ENCODE measurements around the gene WDHD1.
"Not testable (repeated sequence)": the region's sequence is repeated elsewhere in the genome, so short reads cannot be mapped to it uniquely, and the experiment has no call there.

The WDHD1 gene

GRCh38 chr14:54919330-54919729 lies 107.6 kb downstream of the WDHD1 start:
- ChIA-PET POLR2A (no interaction called here), CTCF (no interaction called here)
- DNase-seq: no peak
- Histone ChIP-seq H3K27ac (ENCODE audit: insufficient read depth in 1 of 2, low read depth in 1 of 2, low read length in 2 of 2, poor library complexity in 1 of 2, severe bottlenecking in 2 of 2) (no peak overlapping the region), H3K27me3 (replicated peaks in 2 of 5; ENCODE audit: control insufficient read depth in 4 of 5, insufficient read depth in 5 of 5, low read length in 4 of 5) (no peaks in the 10 kb centered on the region), H3K36me3 (ENCODE audit: control insufficient read depth in 4 of 4, insufficient read depth in 4 of 4, low read length in 3 of 4) (no peaks in the 10 kb centered on the region), H3K9me3 (ENCODE audit: control extremely low read depth in 1 of 5, control insufficient read depth in 4 of 5, insufficient read depth in 2 of 5, low read depth in 1 of 5, low read length in 4 of 5) (no peaks in the 10 kb centered on the region), H3K4me1 (ENCODE audit: control extremely low read depth in 1 of 4, control insufficient read depth in 4 of 4, insufficient read depth in 4 of 4, low read length in 3 of 4) (no peaks in the 10 kb centered on the region), H3K4me3 (ENCODE audit: control insufficient read depth in 1 of 7, extremely low read depth in 1 of 7, insufficient read depth in 4 of 7, low read depth in 2 of 7, low read length in 6 of 7) (no peak overlapping the region)

GRCh38 chr14:54918427-54918826 lies 108.5 kb downstream of the WDHD1 start:
- no peak for DNase-seq
- POLR2A ChIA-PET: no interaction called here
- H3K36me3 ChIP-seq (ENCODE audit: control insufficient read depth in 4 of 4, insufficient read depth in 4 of 4, low read length in 3 of 4): no peaks in the 10 kb centered on the region
- no peaks in the 10 kb centered on the region for H3K4me1 ChIP-seq (ENCODE audit: control extremely low read depth in 1 of 4, control insufficient read depth in 4 of 4, insufficient read depth in 4 of 4, low read length in 3 of 4)
- WGBS (ENCODE audit: insufficient coverage): 97% methylated on average over 4 of the region's 5 CpGs
- no peak overlapping the region for H3K27ac ChIP-seq (ENCODE audit: insufficient read depth in 1 of 2, low read depth in 1 of 2, low read length in 2 of 2, poor library complexity in 1 of 2, severe bottlenecking in 2 of 2)
- no peaks in the 10 kb centered on the region for H3K27me3 ChIP-seq (replicated peaks in 2 of 5; ENCODE audit: control insufficient read depth in 4 of 5, insufficient read depth in 5 of 5, low read length in 4 of 5)
- H3K4me3 ChIP-seq (ENCODE audit: control insufficient read depth in 1 of 7, extremely low read depth in 1 of 7, insufficient read depth in 4 of 7, low read depth in 2 of 7, low read length in 6 of 7): no peak overlapping the region
- CTCF ChIA-PET: interaction anchor here (0.6 to 0.9 kb wide), 2 partner anchors 15 to 60 kb away, joined by 3 to 4 read pairs; partner anchors contain the start of gene GCH1
- no peaks in the 10 kb centered on the region for H3K9me3 ChIP-seq (ENCODE audit: control extremely low read depth in 1 of 5, control insufficient read depth in 4 of 5, insufficient read depth in 2 of 5, low read depth in 1 of 5, low read length in 4 of 5)

- Histone ChIP-seq H3K4me1 (ENCODE audit: control extremely low read depth in 1 of 4, control insufficient read depth in 4 of 4, insufficient read depth in 4 of 4, low read length in 3 of 4) (no peaks in the 10 kb centered on the region), H3K9me3 (ENCODE audit: control extremely low read depth in 1 of 5, control insufficient read depth in 4 of 5, insufficient read depth in 2 of 5, low read depth in 1 of 5, low read length in 4 of 5) (no peaks in the 10 kb centered on the region), H3K27ac (ENCODE audit: insufficient read depth in 1 of 2, low read depth in 1 of 2, low read length in 2 of 2, poor library complexity in 1 of 2, severe bottlenecking in 2 of 2) (no peak overlapping the region), H3K36me3 (ENCODE audit: control insufficient read depth in 4 of 4, insufficient read depth in 4 of 4, low read length in 3 of 4) (no peaks in the 10 kb centered on the region), H3K4me3 (ENCODE audit: control insufficient read depth in 1 of 7, extremely low read depth in 1 of 7, insufficient read depth in 4 of 7, low read depth in 2 of 7, low read length in 6 of 7) (no peak overlapping the region), H3K27me3 (replicated peaks in 2 of 5; ENCODE audit: control insufficient read depth in 4 of 5, insufficient read depth in 5 of 5, low read length in 4 of 5) (no peaks in the 10 kb centered on the region)
- no CpG with 5 or more reads among the region's 1 CpG for WGBS (ENCODE audit: insufficient coverage)
- no peak for DNase-seq
- POLR2A ChIA-PET: no interaction called here
- CTCF ChIA-PET: no interaction called here
Measured at GRCh38 chr14:54916101-54916500, 110.8 kb downstream of the WDHD1 start.

- Histone ChIP-seq H3K4me1 (ENCODE audit: control extremely low read depth in 1 of 4, control insufficient read depth in 4 of 4, insufficient read depth in 4 of 4, low read length in 3 of 4) (peaks cover 0 to 6% (median 3%) of the 10 kb centered on the region in 4 experiments), H3K36me3 (ENCODE audit: control insufficient read depth in 4 of 4, insufficient read depth in 4 of 4, low read length in 3 of 4) (no peaks in the 10 kb centered on the region), H3K27ac (ENCODE audit: insufficient read depth in 1 of 2, low read depth in 1 of 2, low read length in 2 of 2, poor library complexity in 1 of 2, severe bottlenecking in 2 of 2) (no peak overlapping the region), H3K27me3 (replicated peaks in 2 of 5; ENCODE audit: control insufficient read depth in 4 of 5, insufficient read depth in 5 of 5, low read length in 4 of 5) (no peaks in the 10 kb centered on the region), H3K4me3 (ENCODE audit: control insufficient read depth in 1 of 7, extremely low read depth in 1 of 7, insufficient read depth in 4 of 7, low read depth in 2 of 7, low read length in 6 of 7) (no peak overlapping the region), H3K9me3 (ENCODE audit: control extremely low read depth in 1 of 5, control insufficient read depth in 4 of 5, insufficient read depth in 2 of 5, low read depth in 1 of 5, low read length in 4 of 5) (no peaks in the 10 kb centered on the region)
- POLR2A ChIA-PET: no interaction called here
- DNase-seq: peak in 1 of 3 donors; percentile 22
- WGBS (ENCODE audit: insufficient coverage): 90% methylated on average over 2 of the region's 5 CpGs
- CTCF ChIA-PET: no interaction called here
Measured at GRCh38 chr14:54909817-54910558, 116.9 kb downstream of the WDHD1 start.

- CTCF ChIA-PET: not testable (repeated sequence)
- 100% methylated on average over 2 of the region's 4 CpGs for WGBS (ENCODE audit: insufficient coverage)
Measured at GRCh38 chr14:54908973-54909372, 117.9 kb downstream of the WDHD1 start.

GRCh38 chr14:54908190-54908589 lies 118.7 kb downstream of the WDHD1 start:
- 4% methylated on average over 2 of the region's 4 CpGs for WGBS (ENCODE audit: insufficient coverage)
- H3K9me3 ChIP-seq (ENCODE audit: control extremely low read depth in 1 of 5, control insufficient read depth in 4 of 5, insufficient read depth in 2 of 5, low read depth in 1 of 5, low read length in 4 of 5): no peaks in the 10 kb centered on the region
- H3K4me3 ChIP-seq (ENCODE audit: control insufficient read depth in 1 of 7, extremely low read depth in 1 of 7, insufficient read depth in 4 of 7, low read depth in 2 of 7, low read length in 6 of 7): peak overlapping the region in 2 of 7 experiments; percentile 57 to 65
- peak; percentile 38 to 83 (median 75) for DNase-seq
- H3K27me3 ChIP-seq (replicated peaks in 2 of 5; ENCODE audit: control insufficient read depth in 4 of 5, insufficient read depth in 5 of 5, low read length in 4 of 5): no peaks in the 10 kb centered on the region
- H3K4me1 ChIP-seq (ENCODE audit: control extremely low read depth in 1 of 4, control insufficient read depth in 4 of 4, insufficient read depth in 4 of 4, low read length in 3 of 4): peaks cover 0 to 8% (median 3%) of the 10 kb centered on the region in 4 experiments
- H3K27ac ChIP-seq (ENCODE audit: insufficient read depth in 1 of 2, low read depth in 1 of 2, low read length in 2 of 2, poor library complexity in 1 of 2, severe bottlenecking in 2 of 2): no peak overlapping the region
- POLR2A ChIA-PET: no interaction called here
- CTCF ChIA-PET: no interaction called here
- no peaks in the 10 kb centered on the region for H3K36me3 ChIP-seq (ENCODE audit: control insufficient read depth in 4 of 4, insufficient read depth in 4 of 4, low read length in 3 of 4)

More at GRCh38 chr14:54908973-54909372, 117.9 kb downstream of the WDHD1 start:
- H3K4me1 ChIP-seq (ENCODE audit: control extremely low read depth in 1 of 4, control insufficient read depth in 4 of 4, insufficient read depth in 4 of 4, low read length in 3 of 4); H3K9me3 ChIP-seq (ENCODE audit: control extremely low read depth in 1 of 5, control insufficient read depth in 4 of 5, insufficient read depth in 2 of 5, low read depth in 1 of 5, low read length in 4 of 5); DNase-seq; H3K4me3 ChIP-seq (ENCODE audit: control insufficient read depth in 1 of 7, extremely low read depth in 1 of 7, insufficient read depth in 4 of 7, low read depth in 2 of 7, low read length in 6 of 7); H3K36me3 ChIP-seq (ENCODE audit: control insufficient read depth in 4 of 4, insufficient read depth in 4 of 4, low read length in 3 of 4); H3K27ac ChIP-seq (ENCODE audit: insufficient read depth in 1 of 2, low read depth in 1 of 2, low read length in 2 of 2, poor library complexity in 1 of 2, severe bottlenecking in 2 of 2); POLR2A ChIA-PET; H3K27me3 ChIP-seq (replicated peaks in 2 of 5; ENCODE audit: control insufficient read depth in 4 of 5, insufficient read depth in 5 of 5, low read length in 4 of 5): not testable (repeated sequence)

GRCh38 chr14:54906075-54906474 lies 120.8 kb downstream of the WDHD1 start:
- H3K27ac ChIP-seq (ENCODE audit: insufficient read depth in 1 of 2, low read depth in 1 of 2, low read length in 2 of 2, poor library complexity in 1 of 2, severe bottlenecking in 2 of 2): no peak overlapping the region
- peaks cover 0 to under 1% (median 0%) of the 10 kb centered on the region in 5 experiments for H3K27me3 ChIP-seq (replicated peaks in 2 of 5; ENCODE audit: control insufficient read depth in 4 of 5, insufficient read depth in 5 of 5, low read length in 4 of 5)
- peaks cover 2 to 20% (median 14%) of the 10 kb centered on the region in 4 experiments for H3K4me1 ChIP-seq (ENCODE audit: control extremely low read depth in 1 of 4, control insufficient read depth in 4 of 4, insufficient read depth in 4 of 4, low read length in 3 of 4)
- CTCF ChIA-PET: interaction anchor here (1.4 kb wide), 1 partner anchor 9 kb away, joined by 4 read pairs; no protein-coding TSS in a partner anchor
- POLR2A ChIA-PET: no interaction called here
- H3K9me3 ChIP-seq (ENCODE audit: control extremely low read depth in 1 of 5, control insufficient read depth in 4 of 5, insufficient read depth in 2 of 5, low read depth in 1 of 5, low read length in 4 of 5): no peaks in the 10 kb centered on the region
- no peaks in the 10 kb centered on the region for H3K36me3 ChIP-seq (ENCODE audit: control insufficient read depth in 4 of 4, insufficient read depth in 4 of 4, low read length in 3 of 4)
- no peak for DNase-seq
- H3K4me3 ChIP-seq (ENCODE audit: control insufficient read depth in 1 of 7, extremely low read depth in 1 of 7, insufficient read depth in 4 of 7, low read depth in 2 of 7, low read length in 6 of 7): no peak overlapping the region
